ENCODE results near the gene ESYT1.

DNA sequence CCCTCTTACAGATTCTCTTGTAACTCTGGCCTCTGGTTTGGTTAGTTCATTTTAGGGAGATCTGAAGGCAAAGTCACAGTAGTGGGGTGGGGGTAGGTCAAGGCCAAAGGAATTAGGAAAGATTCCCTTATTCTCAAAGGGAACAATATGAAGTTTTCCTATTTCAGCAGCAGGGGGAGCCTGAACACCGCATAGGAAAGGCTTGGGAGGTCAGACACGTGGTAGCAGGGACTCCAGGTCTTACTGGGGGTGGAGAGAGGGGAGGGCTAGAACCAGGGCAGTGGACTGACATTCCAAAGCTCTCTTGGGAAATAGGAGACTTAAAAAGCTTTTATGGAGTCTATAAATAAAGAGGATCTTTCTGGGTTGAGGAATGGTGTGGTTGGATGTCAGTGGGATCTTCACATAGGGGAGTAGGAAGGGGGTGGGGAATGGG is 8.7 kb upstream of the ESYT1 start:
- TF ChIP-seq POLR2AphosphoS5 (IDR thresholded peaks at IDR 0.05; ENCODE audit: low read depth, low read length), result no peak
- TF ChIP-seq, protein P1, sequence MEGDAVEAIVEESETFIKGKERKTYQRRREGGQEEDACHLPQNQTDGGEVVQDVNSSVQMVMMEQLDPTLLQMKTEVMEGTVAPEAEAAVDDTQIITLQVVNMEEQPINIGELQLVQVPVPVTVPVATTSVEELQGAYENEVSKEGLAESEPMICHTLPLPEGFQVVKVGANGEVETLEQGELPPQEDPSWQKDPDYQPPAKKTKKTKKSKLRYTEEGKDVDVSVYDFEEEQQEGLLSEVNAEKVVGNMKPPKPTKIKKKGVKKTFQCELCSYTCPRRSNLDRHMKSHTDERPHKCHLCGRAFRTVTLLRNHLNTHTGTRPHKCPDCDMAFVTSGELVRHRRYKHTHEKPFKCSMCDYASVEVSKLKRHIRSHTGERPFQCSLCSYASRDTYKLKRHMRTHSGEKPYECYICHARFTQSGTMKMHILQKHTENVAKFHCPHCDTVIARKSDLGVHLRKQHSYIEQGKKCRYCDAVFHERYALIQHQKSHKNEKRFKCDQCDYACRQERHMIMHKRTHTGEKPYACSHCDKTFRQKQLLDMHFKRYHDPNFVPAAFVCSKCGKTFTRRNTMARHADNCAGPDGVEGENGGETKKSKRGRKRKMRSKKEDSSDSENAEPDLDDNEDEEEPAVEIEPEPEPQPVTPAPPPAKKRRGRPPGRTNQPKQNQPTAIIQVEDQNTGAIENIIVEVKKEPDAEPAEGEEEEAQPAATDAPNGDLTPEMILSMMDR (IDR thresholded peaks at IDR 0.05), result peak; percentile 92
- 0 out of 2 replicates have a peak, but pooled peaks have one; percentile 16 for TF ChIP-seq SIN3A (IDR thresholded peaks at IDR 0.05; ENCODE audit: borderline replicate concordance, insufficient read depth, low read depth, low read length)
- TF ChIP-seq, protein P2, sequence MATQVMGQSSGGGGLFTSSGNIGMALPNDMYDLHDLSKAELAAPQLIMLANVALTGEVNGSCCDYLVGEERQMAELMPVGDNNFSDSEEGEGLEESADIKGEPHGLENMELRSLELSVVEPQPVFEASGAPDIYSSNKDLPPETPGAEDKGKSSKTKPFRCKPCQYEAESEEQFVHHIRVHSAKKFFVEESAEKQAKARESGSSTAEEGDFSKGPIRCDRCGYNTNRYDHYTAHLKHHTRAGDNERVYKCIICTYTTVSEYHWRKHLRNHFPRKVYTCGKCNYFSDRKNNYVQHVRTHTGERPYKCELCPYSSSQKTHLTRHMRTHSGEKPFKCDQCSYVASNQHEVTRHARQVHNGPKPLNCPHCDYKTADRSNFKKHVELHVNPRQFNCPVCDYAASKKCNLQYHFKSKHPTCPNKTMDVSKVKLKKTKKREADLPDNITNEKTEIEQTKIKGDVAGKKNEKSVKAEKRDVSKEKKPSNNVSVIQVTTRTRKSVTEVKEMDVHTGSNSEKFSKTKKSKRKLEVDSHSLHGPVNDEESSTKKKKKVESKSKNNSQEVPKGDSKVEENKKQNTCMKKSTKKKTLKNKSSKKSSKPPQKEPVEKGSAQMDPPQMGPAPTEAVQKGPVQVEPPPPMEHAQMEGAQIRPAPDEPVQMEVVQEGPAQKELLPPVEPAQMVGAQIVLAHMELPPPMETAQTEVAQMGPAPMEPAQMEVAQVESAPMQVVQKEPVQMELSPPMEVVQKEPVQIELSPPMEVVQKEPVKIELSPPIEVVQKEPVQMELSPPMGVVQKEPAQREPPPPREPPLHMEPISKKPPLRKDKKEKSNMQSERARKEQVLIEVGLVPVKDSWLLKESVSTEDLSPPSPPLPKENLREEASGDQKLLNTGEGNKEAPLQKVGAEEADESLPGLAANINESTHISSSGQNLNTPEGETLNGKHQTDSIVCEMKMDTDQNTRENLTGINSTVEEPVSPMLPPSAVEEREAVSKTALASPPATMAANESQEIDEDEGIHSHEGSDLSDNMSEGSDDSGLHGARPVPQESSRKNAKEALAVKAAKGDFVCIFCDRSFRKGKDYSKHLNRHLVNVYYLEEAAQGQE (IDR thresholded peaks at IDR 0.05; ENCODE audit: insufficient read depth in 1 of 2, low read depth in 2 of 2, low read length in 1 of 2), result no peak
- TF ChIP-seq TCF7L2 (IDR thresholded peaks at IDR 0.05; ENCODE audit: low read depth, low read length), result no peak
